HG03039 (cell line): ENCODE data around the gene SFI1.
"Not testable (repeated sequence)": the region's sequence is repeated elsewhere in the genome, so short reads cannot be mapped to it uniquely, and the experiment has no call there.

Experiments
- ATAC-seq: cut with Tn5 transposase; IDR thresholded peaks from one replicate; pipeline ENCODE4 v1.9.1; 2021; ENCODE audit warnings: mild to moderate bottlenecking, moderate library complexity; ENCODE audit not compliant: unreplicated experiment

SFI1 gene

GRCh38 chr22:31540166-31540565 lies 43.8 kb downstream of the SFI1 start:
- not testable (repeated sequence) for ATAC-seq

DNA sequence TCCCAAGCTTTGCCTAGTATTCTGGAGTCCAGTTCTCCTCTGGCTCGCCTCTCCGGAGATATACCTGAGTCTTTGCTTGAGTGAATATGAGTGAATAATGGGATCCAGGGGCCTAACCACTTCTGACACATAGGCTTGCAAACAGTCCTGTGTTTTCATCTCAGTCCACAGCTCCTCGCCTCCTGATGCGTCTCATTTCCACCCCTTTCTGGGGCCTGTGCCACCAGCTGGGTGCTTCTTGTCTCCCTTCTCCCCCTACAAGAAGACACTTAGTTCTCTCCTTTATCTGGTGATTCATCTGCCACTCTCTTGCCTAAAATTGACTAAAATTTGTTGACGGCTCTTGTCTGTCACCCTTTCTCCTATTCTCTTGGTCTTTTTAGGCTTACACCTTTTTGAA lies 44.6 kb downstream of the SFI1 start:
- ATAC-seq: no peak

DNA sequence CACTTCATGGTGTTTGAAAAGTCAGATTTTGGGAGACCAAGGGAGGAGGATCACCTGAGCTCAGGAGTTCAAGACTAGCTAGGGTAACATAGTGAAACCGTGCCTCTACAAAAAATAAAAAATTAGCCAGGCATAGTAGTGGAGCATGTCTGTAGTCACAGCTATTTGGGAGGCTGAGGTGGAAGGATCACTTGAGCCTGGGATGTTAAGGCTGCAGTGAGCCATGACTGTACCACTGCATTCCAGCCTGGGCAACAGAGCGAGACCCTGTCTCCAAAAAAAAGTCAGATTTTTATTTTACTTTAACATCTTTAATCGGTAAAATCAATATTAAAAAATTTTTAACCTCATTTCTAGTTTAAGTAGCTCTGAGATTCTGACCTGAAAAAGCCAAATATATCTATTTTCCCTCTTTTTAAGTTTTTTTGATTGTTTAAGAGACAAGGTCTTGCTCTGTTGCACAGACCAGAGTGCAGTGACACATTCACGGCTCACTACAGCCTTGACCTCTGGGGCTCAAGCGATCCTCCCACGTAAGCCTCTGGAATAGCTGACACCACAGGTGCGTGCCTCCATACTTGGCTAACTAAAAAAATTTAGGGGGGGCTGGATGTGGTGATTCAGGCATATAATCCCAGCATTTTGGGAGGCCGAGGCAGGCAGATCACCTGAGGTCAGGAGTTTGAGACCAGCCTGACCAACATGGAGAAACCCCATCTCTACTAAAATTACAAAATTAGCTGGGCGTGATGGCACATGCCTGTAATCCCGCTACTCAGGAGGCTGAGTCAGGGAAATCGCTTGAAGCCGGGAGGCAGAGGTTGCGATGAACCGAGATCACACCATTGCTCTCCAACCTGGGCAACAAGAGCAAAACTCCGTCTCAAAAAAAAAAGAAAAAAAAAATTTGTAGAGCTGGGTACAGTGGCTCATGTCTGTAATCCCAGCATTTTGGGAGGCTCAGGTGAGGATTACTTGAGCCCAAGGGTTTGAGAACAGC lies 48.4 kb downstream of the SFI1 start:
- ATAC-seq: no peak

DNA sequence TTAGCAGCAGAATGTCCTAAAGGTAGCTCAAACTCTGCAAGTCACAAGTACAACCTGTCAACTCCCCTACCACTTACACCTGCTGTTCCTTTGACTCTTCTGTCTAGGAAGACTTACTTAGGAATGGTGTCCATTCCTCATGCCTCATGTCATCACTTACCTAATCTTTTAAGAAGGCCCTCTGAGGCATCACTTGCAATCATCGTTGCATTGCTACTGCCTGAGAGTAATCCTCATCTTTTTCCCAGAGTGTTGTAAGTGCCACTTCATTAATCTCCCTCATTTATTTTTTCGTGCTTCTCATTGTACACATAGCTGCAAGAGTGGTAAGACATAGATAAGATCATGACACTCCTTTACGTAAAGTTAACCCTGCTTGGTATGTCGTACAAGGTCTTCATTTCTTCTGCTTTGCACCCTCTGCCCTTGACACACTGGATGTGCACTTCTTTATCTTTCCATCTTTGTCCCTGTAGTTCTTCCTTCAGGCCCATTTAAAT lies 54.6 kb downstream of the SFI1 start:
- no peak for ATAC-seq

DNA sequence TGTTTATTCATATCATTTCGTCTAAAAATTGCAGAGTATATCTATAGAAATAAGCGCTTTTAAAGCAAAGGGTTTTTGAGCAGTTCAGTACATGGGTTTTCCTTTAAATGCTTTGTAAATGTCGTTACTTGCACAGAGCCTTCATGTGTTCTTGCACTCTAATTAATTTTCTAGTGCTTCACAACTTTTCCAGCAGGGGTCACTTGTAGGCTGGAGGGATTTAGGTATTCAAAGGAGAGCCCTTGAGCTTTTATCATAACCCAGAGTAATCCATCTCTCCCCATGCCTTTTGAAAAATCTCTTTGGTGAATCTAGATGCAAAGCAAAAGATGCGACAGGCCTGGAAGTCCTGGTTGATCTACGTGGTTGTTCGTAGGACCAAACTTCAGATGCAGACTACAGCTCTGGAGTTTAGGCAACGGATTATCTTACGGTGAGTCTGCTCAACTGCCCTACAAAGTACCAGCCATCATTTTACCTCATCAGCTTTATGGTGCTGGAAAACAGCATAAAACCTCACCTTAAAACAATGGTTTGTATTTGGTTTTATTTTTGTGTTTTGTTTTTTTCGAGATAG lies 60.4 kb downstream of the SFI1 start:
- ATAC-seq: no peak

DNA sequence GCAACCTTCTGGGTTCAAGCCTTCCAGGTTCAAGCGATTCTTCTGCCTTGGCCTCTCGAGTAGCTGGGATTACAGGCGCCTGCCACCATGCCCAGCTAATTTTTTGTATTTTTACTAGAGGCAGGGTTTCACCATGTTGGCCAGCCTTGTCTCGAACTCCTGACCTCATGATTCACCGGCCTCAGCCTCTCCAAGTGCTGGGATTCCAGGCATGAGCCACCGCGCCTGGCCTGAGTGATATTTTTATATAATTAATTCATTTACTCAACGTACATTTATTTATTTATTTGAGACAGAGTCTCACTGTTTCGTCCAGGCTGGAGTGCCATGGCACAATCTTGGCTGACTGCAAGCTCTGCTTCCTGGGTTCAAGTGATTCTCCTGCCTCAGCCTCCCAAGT lies 62.2 kb downstream of the SFI1 start:
- ATAC-seq: not testable (repeated sequence)

DNA sequence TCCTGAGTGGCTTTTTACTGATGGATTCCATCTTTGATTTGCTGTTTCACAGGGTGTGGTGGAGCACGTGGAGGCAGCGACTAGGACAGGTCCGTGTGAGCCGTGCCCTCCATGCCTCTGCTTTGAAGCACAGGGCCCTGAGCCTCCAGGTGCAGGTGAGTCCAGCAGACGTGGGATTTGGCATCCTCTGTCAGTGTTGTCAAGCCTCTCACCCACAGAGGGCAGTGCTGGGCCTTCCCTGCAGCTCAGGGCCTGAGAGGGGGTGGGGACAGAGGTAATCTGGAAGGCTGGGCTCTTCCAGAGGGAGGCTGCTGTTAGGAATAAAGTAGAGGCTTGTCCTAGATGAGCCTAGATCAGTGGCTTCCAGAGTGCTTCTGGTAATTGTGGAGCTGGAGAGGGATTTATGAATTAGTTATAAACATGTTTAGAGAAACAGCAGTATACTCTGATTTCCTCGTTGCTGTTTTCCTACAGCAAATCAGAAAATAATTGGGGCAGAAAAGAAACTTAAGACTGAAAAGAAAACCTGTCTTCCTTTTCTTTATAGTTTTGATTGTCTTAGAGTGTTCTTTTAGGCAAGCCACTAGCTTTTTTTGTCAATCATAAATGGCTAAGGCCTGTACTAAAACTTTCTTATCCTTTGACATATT lies 65.0 kb downstream of the SFI1 start:
- ATAC-seq: no peak

DNA sequence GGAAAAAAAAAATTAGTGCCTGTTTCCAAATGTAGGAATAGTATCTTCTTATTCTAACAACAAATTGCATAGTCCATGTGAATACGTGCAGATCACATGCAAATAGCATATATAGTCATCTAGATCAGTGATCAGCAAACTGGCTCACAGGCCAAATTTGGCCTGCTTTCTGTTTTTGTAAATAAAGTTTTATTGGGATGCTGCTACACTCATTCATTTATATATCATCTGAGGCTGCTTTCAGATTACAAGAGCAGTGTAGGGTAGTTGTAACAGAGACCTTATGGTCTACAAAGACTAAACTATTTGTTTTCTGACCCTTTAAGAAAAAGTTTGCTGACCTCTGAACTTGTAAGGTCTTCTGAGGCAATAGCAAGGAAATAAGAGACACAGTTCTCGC lies 65.6 kb downstream of the SFI1 start:
- no peak for ATAC-seq

DNA sequence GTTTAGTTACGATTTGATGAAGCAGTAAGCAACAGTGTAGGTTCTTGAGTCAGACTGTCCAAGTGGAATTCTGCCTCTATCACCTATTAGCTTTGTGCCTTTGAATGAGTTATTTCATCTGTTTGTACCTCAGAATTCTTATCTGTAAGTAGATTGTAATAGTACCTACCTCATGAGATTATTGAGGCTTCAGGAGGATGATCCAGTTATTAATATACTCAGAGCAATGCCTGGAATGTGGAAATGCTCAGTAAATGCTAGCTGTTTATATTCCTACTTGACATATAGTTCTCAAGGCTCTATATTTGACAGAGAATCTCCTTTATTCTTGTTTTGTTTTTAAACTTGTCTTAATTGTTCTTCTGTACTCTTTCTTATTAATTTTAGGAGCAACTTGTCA lies 70.1 kb downstream of the SFI1 start:
- no peak for ATAC-seq

GRCh38 chr22:31567196-31567595 lies 70.9 kb downstream of the SFI1 start:
- no peak for ATAC-seq

DNA sequence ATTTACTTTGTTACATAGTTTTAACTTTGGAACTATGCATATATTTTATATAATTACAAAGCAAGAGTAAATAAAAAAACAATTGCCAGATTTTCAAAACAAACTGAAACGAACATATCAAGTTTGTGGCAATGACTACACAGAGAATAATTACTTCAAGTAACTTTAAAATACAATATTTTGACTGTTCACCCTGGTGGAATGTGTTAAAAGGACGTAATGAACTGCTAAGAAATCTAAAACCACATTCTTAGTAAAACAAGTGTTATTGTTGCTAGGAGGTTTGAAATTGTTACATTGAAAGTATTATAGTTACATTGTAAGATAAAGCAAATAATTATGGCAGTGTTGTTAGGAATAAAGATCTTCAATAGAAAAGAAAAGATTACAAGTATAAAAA lies 71.4 kb downstream of the SFI1 start:
- no peak for ATAC-seq

- ATAC-seq: no peak
These were observed 72.8 kb downstream of the SFI1 start for GRCh38 chr22:31569126-31569525.

DNA sequence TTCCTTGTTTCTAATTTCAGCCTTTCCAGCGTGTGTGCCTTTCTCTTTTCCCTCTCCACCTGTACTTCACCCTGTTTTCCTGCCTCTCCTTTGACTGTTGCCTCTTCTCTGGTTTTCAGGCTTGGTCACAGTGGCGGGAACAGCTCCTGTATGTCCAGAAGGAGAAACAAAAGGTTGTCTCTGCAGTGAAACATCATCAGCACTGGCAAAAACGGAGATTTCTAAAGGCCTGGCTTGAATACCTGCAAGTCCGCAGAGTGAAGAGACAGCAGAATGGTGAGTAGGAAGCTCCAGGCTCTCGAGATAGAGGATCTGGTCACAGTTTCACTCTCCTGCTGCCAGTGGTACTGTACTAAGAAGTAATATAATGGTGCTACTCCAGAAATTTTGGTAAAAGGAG lies 76.6 kb downstream of the SFI1 start:
- ATAC-seq: no peak

- ATAC-seq: no peak
These were observed 77.8 kb downstream of the SFI1 start for GRCh38 chr22:31574055-31574670.

DNA sequence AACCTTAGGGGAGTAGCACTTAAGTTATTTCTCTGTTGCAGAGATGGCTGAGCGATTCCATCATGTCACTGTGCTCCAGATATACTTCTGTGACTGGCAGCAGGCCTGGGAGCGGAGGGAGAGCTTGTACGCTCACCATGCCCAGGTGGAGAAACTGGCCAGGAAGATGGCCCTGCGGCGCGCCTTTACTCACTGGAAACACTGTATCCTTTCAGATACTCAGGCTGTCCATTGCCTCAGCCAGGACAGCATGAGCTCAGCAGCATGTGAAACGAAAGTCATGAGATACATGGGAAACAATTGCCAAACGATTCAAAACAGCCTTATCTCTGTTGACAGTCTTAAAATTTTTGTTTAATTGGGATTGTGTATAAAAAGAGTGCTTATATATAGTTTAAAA lies 78.9 kb downstream of the SFI1 start:
- ATAC-seq: no peak

DNA sequence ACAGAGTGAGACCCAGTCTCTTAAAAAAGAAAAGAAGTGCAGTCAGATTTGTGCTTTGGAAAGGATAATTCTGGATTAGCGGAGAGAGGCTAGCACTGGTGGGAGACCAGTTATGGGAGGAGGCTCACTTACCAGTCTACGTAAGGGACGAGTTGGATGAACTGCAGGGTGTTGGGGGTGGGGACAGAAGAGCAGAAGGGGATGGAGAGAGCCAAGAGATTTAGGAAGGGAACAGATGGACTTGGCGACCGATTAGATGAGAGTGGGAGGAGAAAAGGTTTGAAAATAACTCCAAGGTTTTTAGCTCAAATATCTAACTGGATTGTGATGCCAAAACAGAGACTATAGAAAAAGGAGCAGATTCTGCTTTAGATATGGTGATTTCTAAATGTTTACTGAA lies 81.4 kb downstream of the SFI1 start:
- no peak for ATAC-seq

GRCh38 chr22:31578171-31578570 lies 81.8 kb downstream of the SFI1 start:
- no peak for ATAC-seq

GRCh38 chr22:31579835-31580242 lies 83.5 kb downstream of the SFI1 start:
- ATAC-seq: no peak

DNA sequence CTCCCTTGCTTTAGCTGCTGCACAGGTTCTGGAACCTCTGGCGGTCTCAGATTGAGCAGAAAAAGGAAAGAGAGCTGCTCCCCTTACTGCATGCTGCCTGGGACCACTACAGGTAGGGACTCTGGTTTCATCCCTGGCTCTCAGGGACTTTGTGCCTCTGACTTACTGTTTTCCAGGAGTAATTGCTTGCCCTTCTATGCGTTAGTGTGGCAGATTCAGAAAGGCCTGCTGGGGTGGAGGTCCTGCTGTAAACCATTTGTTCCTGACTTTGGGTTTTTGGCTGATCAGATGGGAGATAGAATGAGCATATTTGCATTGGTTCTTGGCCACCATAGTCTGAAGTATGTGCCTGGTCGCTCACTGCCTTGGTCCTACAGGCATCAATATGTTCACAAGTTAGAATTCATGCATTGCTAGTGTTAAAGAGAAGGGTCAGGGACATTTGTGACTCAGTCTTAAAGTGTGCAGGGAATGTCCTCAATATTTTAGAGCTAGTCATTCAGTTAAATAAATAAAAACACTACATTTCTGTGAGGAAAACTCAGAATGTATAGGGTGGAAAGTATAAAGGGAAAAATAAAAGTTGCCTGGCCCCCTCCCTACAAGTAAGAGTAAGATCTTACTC lies 87.6 kb downstream of the SFI1 start:
- ATAC-seq: no peak

- ATAC-seq: no peak
These were observed 88.4 kb downstream of the SFI1 start for GRCh38 chr22:31584804-31585160.
